HEK293 (cell line): ENCODE data around the gene MVD.
"Not testable (repeated sequence)": the region's sequence is repeated elsewhere in the genome, so short reads cannot be mapped to it uniquely, and the experiment has no call there.

Experiments
- CTCF ChIA-PET: fragments of 350-600 bp; formaldehyde crosslinking; extraction: SDS; loops from one replicate; lab custom pipeline; 2021; ENCODE audit warnings: antibody characterized with exemption; lab: Yijun Ruan, JAX
- POLR2A ChIA-PET: fragments of 300-600 bp; formaldehyde crosslinking; extraction: SDS; loops from one replicate; lab custom pipeline; 2020; ENCODE audit warnings: antibody characterized with exemption, inconsistent platforms; lab: Yijun Ruan, JAX
- H3K27ac ChIP-seq: fragments of 200-500 bp; sonication (Bioruptor generic); 2 replicates; pipeline ENCODE4 v1.5.1; 2014; ENCODE audit warnings: low read depth, low read length, control low read depth, inconsistent platforms; ENCODE audit errors: extremely low read depth
- H3K36me3 ChIP-seq, 2 experiments: fragments of 200-500 bp in 1 of 2; sonication (Bioruptor generic) in 1 of 2; 1 replicate in 1 of 2; 2 replicates in 1 of 2; pipeline ENCODE4 v1.5.1; 2014 to 2017; ENCODE audit warnings: inconsistent platforms in 2 of 2, low read length in 2 of 2; ENCODE audit not compliant: control insufficient read depth in 2 of 2, insufficient read depth in 1 of 2
- H3K4me1 ChIP-seq: fragments of 200-500 bp; sonication (Bioruptor generic); 2 replicates; pipeline ENCODE4 v1.5.1; 2014; ENCODE audit warnings: mild to moderate bottlenecking, low read length, inconsistent platforms; ENCODE audit not compliant: control insufficient read depth, insufficient read depth
- H3K4me3 ChIP-seq: 2 replicates; pipeline ENCODE4 v1.5.1; 2011; ENCODE audit warnings: low read depth, mild to moderate bottlenecking, control low read depth, low read length, moderate library complexity
- H3K9me3 ChIP-seq: fragments of 200-500 bp; sonication (Bioruptor generic); 2 replicates; pipeline ENCODE4 v1.5.1; 2014; ENCODE audit warnings: low read depth, low read length, inconsistent platforms; ENCODE audit not compliant: control insufficient read depth, insufficient read depth
- BCL11A ChIP-seq: fragments of 450-650 bp; formaldehyde crosslinking; IDR thresholded peaks from 2 replicates; pipeline ENCODE4 v1.5.1; 2016; ENCODE audit warnings: low read depth, missing biosample characterization, missing genetic modification characterization
- GFI1B ChIP-seq: fragments of 450-650 bp; formaldehyde crosslinking; IDR thresholded peaks from 2 replicates; pipeline ENCODE4 v1.5.1; 2016; ENCODE audit warnings: missing biosample characterization, missing genetic modification characterization
- KLF16 ChIP-seq: fragments of 450-650 bp; formaldehyde crosslinking; IDR thresholded peaks from 2 replicates; pipeline ENCODE4 v1.5.1; 2017; ENCODE audit warnings: missing biosample characterization, missing genetic modification characterization
- RBAK ChIP-seq: fragments of 450-650 bp; formaldehyde crosslinking; IDR thresholded peaks from 2 replicates; pipeline ENCODE4 v1.5.1; 2016; ENCODE audit warnings: missing biosample characterization, missing genetic modification characterization
- ZFHX2 ChIP-seq: fragments of 450-650 bp; formaldehyde crosslinking; conservative IDR thresholded peaks from 2 replicates; pipeline ENCODE4 v1.5.1; 2016; ENCODE audit warnings: missing biosample characterization, missing genetic modification characterization
- ZNF16 ChIP-seq: fragments of 450-650 bp; formaldehyde crosslinking; IDR thresholded peaks from 2 replicates; pipeline ENCODE4 v1.5.1; 2016; ENCODE audit warnings: low read depth, missing biosample characterization, missing genetic modification characterization
- ZNF248 ChIP-seq: fragments of 450-650 bp; formaldehyde crosslinking; IDR thresholded peaks from 2 replicates; pipeline ENCODE4 v1.5.1; 2017; ENCODE audit warnings: missing biosample characterization, missing genetic modification characterization
- ZNF366 ChIP-seq: fragments of 450-650 bp; formaldehyde crosslinking; conservative IDR thresholded peaks from 2 replicates; pipeline ENCODE4 v1.5.1; 2016; ENCODE audit warnings: missing biosample characterization, missing genetic modification characterization
- ZNF391 ChIP-seq: fragments of 450-650 bp; formaldehyde crosslinking; IDR thresholded peaks from 2 replicates; pipeline ENCODE4 v1.5.1; 2016; ENCODE audit warnings: low read depth, missing biosample characterization, missing genetic modification characterization, borderline replicate concordance
- ZNF514 ChIP-seq: fragments of 450-650 bp; formaldehyde crosslinking; IDR thresholded peaks from 2 replicates; pipeline ENCODE4 v1.5.1; 2016; ENCODE audit warnings: missing biosample characterization, missing genetic modification characterization
- ZNF621 ChIP-seq: fragments of 450-650 bp; formaldehyde crosslinking; IDR thresholded peaks from 2 replicates; pipeline ENCODE4 v1.5.1; 2017; ENCODE audit warnings: missing biosample characterization, missing genetic modification characterization
- ZNF792 ChIP-seq: fragments of 450-650 bp; formaldehyde crosslinking; IDR thresholded peaks from 2 replicates; pipeline ENCODE4 v1.5.1; 2016; ENCODE audit warnings: missing biosample characterization, missing genetic modification characterization
- ZNF837 ChIP-seq: fragments of 450-650 bp; formaldehyde crosslinking; IDR thresholded peaks from 2 replicates; pipeline ENCODE4 v1.5.1; 2016; ENCODE audit warnings: missing biosample characterization, missing genetic modification characterization
- ZSCAN23 ChIP-seq: fragments of 450-650 bp; formaldehyde crosslinking; IDR thresholded peaks from 2 replicates; pipeline ENCODE4 v1.5.1; 2016; ENCODE audit warnings: missing biosample characterization, missing genetic modification characterization
- TF ChIP-seq, protein P1 (sequence below): fragments of 450-650 bp; formaldehyde crosslinking; IDR thresholded peaks from 2 replicates; pipeline ENCODE4 v1.5.1; 2016; ENCODE audit warnings: missing biosample characterization, missing genetic modification characterization
- TF ChIP-seq, protein P2 (sequence below): fragments of 450-650 bp; formaldehyde crosslinking; IDR thresholded peaks from 2 replicates; pipeline ENCODE4 v1.5.1; 2016; ENCODE audit warnings: missing biosample characterization, missing genetic modification characterization
- TF ChIP-seq, protein P3 (sequence below): fragments of 450-650 bp; formaldehyde crosslinking; conservative IDR thresholded peaks from 2 replicates; pipeline ENCODE4 v1.5.1; 2016; ENCODE audit warnings: low read depth, missing biosample characterization, missing genetic modification characterization
- TF ChIP-seq, protein P4 (sequence below): fragments of 450-650 bp; formaldehyde crosslinking; IDR thresholded peaks from 2 replicates; pipeline ENCODE4 v1.5.1; 2016; ENCODE audit warnings: missing biosample characterization, missing genetic modification characterization

MVD gene

DNA sequence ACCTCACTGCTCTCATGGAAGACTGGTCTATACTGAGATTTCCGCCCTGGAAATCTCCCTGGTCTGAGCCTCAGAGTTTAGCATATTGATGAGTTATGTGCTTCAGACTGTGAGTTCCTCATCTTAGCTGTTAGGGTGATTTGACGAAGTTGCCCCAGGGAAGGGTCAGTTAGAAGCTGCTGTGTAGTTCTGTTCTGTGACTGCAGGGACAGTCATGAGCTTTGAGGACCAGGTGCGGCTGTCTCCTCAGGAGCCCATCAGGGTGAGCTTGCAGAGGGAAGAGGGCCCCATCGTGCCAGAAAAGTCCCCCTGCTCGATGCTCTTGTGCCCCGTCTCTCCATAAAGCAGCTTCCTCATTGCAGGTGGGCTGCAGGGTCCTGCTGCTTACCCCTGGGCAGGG is 52.8 kb downstream of the MVD start:
- Histone ChIP-seq H3K36me3 (peaks cover 13 to 90% of the 10 kb centered on the region in 2 experiments; a peak in 2 of 3 replicates), H3K4me3 (no peak overlapping the region), H3K4me1 (no peaks in the 10 kb centered on the region), H3K9me3 (no peaks in the 10 kb centered on the region), H3K27ac (no peak overlapping the region)
- ChIA-PET POLR2A (no interaction called here), CTCF (interaction anchor here (0.7 kb wide), 1 partner anchor 10 kb away, joined by 3 read pairs; no protein-coding TSS in a partner anchor)
- TF ChIP-seq ZFHX2 (tag by site-specific recombination): no peak
- no peak for TF ChIP-seq ZNF837 (tag by site-specific recombination)
- TF ChIP-seq ZNF792 (tag by site-specific recombination): no peak

DNA sequence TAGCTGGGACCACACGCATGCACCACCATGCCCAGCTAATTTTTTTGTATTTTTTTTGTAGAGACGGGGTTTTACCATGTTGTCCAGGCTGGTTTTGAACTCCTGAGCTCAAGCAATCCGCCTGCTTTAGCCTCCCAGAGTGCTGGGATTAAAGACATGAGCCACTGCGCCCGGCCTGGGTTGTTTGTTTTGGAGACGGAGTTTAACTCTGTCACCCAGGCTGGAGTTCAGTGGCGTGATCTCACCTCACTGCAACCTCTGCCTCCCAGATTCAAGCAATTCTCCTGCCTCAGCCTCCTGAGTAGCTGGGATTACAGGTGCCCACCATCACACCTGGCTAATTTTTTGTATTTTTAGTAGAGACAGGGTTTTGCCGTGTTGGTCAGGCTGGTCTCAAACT is 53.5 kb downstream of the MVD start:
- H3K9me3 ChIP-seq, H3K4me1 ChIP-seq, H3K4me3 ChIP-seq, H3K27ac ChIP-seq, POLR2A ChIA-PET: not testable (repeated sequence)
- H3K36me3 ChIP-seq: peaks cover 13 to 92% of the 10 kb centered on the region in 2 experiments; a peak in 2 of 3 replicates
- CTCF ChIA-PET: interaction anchor here (0.7 kb wide), 1 partner anchor 10 kb away, joined by 3 read pairs; no protein-coding TSS in a partner anchor

DNA sequence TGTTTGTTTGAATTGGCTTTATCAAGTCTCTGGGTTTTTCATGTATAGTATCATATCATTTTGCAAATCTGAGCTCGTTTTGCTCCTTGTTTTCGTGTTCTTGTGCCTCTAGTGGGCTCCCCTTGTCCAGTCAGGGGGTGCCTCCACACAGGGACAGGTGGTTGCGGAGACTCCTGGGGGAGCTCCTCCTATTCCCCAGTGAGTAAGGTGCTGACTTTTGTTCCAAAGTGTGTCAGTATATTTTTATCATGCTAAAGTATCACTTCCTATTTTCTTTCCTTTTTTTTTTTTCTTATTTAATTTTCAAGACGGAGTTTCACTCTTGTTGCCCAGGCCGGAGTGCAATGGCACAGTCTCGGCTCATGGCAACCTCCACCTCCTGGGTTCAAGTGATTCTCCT is 54.8 kb downstream of the MVD start:
- CTCF ChIA-PET: interaction anchor here (0.6 to 1.0 kb wide), 2 partner anchors 25 to 631 kb away, joined by 5 read pairs; no protein-coding TSS in a partner anchor
- no peaks in the 10 kb centered on the region for H3K4me1 ChIP-seq
- H3K4me3 ChIP-seq: no peak overlapping the region
- H3K36me3 ChIP-seq: peaks cover 13 to 83% of the 10 kb centered on the region in 2 experiments; a peak in 2 of 3 replicates
- POLR2A ChIA-PET: interaction anchor here (1.4 kb wide), 1 partner anchor 38 kb away, joined by 7 read pairs; the partner anchor contains the start of gene ZC3H18
- no peaks in the 10 kb centered on the region for H3K9me3 ChIP-seq
- no peak overlapping the region for H3K27ac ChIP-seq
- TF ChIP-seq ZNF514 (tag by site-specific recombination): no peak
- TF ChIP-seq ZNF248 (tag by site-specific recombination): no peak
- TF ChIP-seq RBAK (tag by site-specific recombination): no peak
- TF ChIP-seq, protein P1, sequence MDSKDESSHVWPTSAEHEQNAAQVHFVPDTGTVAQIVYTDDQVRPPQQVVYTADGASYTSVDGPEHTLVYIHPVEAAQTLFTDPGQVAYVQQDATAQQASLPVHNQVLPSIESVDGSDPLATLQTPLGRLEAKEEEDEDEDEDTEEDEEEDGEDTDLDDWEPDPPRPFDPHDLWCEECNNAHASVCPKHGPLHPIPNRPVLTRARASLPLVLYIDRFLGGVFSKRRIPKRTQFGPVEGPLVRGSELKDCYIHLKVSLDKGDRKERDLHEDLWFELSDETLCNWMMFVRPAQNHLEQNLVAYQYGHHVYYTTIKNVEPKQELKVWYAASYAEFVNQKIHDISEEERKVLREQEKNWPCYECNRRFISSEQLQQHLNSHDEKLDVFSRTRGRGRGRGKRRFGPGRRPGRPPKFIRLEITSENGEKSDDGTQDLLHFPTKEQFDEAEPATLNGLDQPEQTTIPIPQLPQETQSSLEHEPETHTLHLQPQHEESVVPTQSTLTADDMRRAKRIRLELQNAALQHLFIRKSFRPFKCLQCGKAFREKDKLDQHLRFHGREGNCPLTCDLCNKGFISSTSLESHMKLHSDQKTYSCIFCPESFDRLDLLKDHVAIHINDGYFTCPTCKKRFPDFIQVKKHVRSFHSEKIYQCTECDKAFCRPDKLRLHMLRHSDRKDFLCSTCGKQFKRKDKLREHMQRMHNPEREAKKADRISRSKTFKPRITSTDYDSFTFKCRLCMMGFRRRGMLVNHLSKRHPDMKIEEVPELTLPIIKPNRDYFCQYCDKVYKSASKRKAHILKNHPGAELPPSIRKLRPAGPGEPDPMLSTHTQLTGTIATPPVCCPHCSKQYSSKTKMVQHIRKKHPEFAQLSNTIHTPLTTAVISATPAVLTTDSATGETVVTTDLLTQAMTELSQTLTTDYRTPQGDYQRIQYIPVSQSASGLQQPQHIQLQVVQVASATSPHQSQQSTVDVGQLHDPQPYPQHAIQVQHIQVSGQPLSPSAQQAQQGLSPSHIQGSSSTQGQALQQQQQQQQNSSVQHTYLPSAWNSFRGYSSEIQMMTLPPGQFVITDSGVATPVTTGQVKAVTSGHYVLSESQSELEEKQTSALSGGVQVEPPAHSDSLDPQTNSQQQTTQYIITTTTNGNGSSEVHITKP: no peak
- no peak for TF ChIP-seq ZNF391 (tag by site-specific recombination)
- TF ChIP-seq, protein P2, sequence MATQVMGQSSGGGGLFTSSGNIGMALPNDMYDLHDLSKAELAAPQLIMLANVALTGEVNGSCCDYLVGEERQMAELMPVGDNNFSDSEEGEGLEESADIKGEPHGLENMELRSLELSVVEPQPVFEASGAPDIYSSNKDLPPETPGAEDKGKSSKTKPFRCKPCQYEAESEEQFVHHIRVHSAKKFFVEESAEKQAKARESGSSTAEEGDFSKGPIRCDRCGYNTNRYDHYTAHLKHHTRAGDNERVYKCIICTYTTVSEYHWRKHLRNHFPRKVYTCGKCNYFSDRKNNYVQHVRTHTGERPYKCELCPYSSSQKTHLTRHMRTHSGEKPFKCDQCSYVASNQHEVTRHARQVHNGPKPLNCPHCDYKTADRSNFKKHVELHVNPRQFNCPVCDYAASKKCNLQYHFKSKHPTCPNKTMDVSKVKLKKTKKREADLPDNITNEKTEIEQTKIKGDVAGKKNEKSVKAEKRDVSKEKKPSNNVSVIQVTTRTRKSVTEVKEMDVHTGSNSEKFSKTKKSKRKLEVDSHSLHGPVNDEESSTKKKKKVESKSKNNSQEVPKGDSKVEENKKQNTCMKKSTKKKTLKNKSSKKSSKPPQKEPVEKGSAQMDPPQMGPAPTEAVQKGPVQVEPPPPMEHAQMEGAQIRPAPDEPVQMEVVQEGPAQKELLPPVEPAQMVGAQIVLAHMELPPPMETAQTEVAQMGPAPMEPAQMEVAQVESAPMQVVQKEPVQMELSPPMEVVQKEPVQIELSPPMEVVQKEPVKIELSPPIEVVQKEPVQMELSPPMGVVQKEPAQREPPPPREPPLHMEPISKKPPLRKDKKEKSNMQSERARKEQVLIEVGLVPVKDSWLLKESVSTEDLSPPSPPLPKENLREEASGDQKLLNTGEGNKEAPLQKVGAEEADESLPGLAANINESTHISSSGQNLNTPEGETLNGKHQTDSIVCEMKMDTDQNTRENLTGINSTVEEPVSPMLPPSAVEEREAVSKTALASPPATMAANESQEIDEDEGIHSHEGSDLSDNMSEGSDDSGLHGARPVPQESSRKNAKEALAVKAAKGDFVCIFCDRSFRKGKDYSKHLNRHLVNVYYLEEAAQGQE (tag by site-specific recombination): no peak
- TF ChIP-seq, protein P3, sequence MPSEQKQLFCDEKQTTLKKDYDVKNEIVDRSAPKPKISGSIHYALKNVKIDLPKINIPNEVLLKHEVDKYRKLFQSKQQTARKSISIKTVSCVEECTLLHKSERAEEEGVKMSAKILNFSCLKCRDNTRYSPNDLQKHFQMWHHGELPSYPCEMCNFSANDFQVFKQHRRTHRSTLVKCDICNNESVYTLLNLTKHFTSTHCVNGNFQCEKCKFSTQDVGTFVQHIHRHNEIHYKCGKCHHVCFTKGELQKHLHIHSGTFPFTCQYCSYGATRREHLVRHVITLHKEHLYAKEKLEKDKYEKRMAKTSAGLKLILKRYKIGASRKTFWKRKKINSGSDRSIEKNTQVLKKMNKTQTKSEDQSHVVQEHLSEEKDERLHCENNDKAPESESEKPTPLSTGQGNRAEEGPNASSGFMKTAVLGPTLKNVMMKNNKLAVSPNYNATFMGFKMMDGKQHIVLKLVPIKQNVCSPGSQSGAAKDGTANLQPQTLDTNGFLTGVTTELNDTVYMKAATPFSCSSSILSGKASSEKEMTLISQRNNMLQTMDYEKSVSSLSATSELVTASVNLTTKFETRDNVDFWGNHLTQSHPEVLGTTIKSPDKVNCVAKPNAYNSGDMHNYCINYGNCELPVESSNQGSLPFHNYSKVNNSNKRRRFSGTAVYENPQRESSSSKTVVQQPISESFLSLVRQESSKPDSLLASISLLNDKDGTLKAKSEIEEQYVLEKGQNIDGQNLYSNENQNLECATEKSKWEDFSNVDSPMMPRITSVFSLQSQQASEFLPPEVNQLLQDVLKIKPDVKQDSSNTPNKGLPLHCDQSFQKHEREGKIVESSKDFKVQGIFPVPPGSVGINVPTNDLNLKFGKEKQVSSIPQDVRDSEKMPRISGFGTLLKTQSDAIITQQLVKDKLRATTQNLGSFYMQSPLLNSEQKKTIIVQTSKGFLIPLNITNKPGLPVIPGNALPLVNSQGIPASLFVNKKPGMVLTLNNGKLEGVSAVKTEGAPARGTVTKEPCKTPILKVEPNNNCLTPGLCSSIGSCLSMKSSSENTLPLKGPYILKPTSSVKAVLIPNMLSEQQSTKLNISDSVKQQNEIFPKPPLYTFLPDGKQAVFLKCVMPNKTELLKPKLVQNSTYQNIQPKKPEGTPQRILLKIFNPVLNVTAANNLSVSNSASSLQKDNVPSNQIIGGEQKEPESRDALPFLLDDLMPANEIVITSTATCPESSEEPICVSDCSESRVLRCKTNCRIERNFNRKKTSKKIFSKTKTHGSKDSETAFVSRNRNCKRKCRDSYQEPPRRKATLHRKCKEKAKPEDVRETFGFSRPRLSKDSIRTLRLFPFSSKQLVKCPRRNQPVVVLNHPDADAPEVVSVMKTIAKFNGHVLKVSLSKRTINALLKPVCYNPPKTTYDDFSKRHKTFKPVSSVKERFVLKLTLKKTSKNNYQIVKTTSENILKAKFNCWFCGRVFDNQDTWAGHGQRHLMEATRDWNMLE (tag by site-specific recombination): no peak
- no peak for TF ChIP-seq ZNF16
- TF ChIP-seq ZNF366: no peak
- TF ChIP-seq BCL11A (tag by site-specific recombination): no peak
- TF ChIP-seq, protein P4, sequence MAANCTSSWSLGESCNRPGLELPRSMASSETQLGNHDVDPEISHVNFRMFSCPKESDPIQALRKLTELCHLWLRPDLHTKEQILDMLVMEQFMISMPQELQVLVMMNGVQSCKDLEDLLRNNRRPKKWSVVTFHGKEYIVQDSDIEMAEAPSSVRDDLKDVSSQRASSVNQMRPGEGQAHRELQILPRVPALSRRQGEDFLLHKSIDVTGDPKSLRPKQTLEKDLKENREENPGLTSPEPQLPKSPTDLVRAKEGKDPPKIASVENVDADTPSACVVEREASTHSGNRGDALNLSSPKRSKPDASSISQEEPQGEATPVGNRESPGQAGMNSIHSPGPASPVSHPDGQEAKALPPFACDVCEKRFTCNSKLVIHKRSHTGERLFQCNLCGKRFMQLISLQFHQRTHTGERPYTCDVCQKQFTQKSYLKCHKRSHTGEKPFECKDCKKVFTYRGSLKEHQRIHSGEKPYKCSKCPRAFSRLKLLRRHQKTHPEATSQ (tag by site-specific recombination): no peak
- no peak for TF ChIP-seq ZNF621
- TF ChIP-seq GFI1B: no peak
- no peak for TF ChIP-seq KLF16 (tag by site-specific recombination)
- TF ChIP-seq ZSCAN23: no peak
